Measurements from ENCODE around the gene GPR35.

Gene GPR35

GRCh38 chr2:240589375-240589774 is 35.9 kb upstream of the GPR35 start:
- no peak for DNase-seq

- DNase-seq = no peak
Measured at GRCh38 chr2:240589850-240590525, 35.3 kb upstream of the GPR35 start.

GRCh38 chr2:240590681-240591111 is 34.6 kb upstream of the GPR35 start:
- no peak for DNase-seq

- DNase-seq = no peak
Measured at GRCh38 chr2:240591226-240591625, 34.1 kb upstream of the GPR35 start.

- no peak for DNase-seq
Measured at GRCh38 chr2:240591784-240592183, 33.5 kb upstream of the GPR35 start.

GRCh38 chr2:240593026-240593702 is 32.1 kb upstream of the GPR35 start:
- no peak for DNase-seq

GRCh38 chr2:240593703-240594451 is 31.4 kb upstream of the GPR35 start:
- DNase-seq = no peak

GRCh38 chr2:240594511-240595380 is 30.5 kb upstream of the GPR35 start:
- DNase-seq = no peak

GRCh38 chr2:240595381-240596079 is 29.8 kb upstream of the GPR35 start:
- DNase-seq = no peak

- no peak for DNase-seq
Measured at GRCh38 chr2:240596080-240596460, 29.2 kb upstream of the GPR35 start.

- no peak for DNase-seq
Measured at GRCh38 chr2:240596491-240596931, 28.8 kb upstream of the GPR35 start.

- DNase-seq = no peak
Measured at GRCh38 chr2:240597054-240597418, 28.2 kb upstream of the GPR35 start.

GRCh38 chr2:240597419-240598181 is 27.7 kb upstream of the GPR35 start:
- DNase-seq = no peak

- DNase-seq = no peak
Measured at GRCh38 chr2:240598311-240598911, 26.9 kb upstream of the GPR35 start.

- DNase-seq = no peak
Measured at GRCh38 chr2:240599141-240599583, 26.1 kb upstream of the GPR35 start.

- DNase-seq = no peak
Measured at GRCh38 chr2:240600451-240600961, 24.8 kb upstream of the GPR35 start.

GRCh38 chr2:240601061-240601830 is 24.0 kb upstream of the GPR35 start:
- no peak for DNase-seq

- DNase-seq = no peak
Measured at GRCh38 chr2:240601831-240602160, 23.5 kb upstream of the GPR35 start.

GRCh38 chr2:240602266-240603050 is 22.8 kb upstream of the GPR35 start:
- DNase-seq = no peak
